Dendritic cell treated with granulocyte-macrophage colony-stimulating factor and Interleukin-4, amounts not matched to agents 40 ng/mL and 50 ng/mL, for 4 days (primary cell): ENCODE results near the gene TCEAL9.

Experiments used
- H3K27ac Mint-ChIP-seq: one replicate; pipeline ENCODE4 v1.8.0; 2022; ENCODE audit warnings: mild to moderate bottlenecking, mixed read lengths
- H3K27me3 Mint-ChIP-seq: one replicate; pipeline ENCODE4 v1.8.0; 2022; ENCODE audit warnings: mild to moderate bottlenecking, mixed read lengths
- H3K36me3 Mint-ChIP-seq: one replicate; pipeline ENCODE4 v1.8.0; 2022; ENCODE audit warnings: low read depth, mixed read lengths
- H3K4me1 Mint-ChIP-seq: one replicate; pipeline ENCODE4 v1.8.0; 2022; ENCODE audit warnings: low read depth, mixed read lengths
- H3K4me3 Mint-ChIP-seq: one replicate; pipeline ENCODE4 v1.8.0; 2022; ENCODE audit warnings: mild to moderate bottlenecking, moderate library complexity, mixed read lengths
- H3K9me3 Mint-ChIP-seq: one replicate; pipeline ENCODE4 v1.8.0; 2022; ENCODE audit warnings: mixed read lengths
- intact Hi-C: fragments of 100-400 bp; cut with micrococcal nuclease; formaldehyde crosslinking; loops from one replicate; pipeline ENCODE4 v1.15.0; 2022

TCEAL9 gene

GRCh38 chrX:103360092-103360491, 3.8 kb downstream of the TCEAL9 start:
- H3K9me3 Mint-ChIP-seq = no peaks in the 10 kb centered on the region
- H3K36me3 Mint-ChIP-seq = no peaks in the 10 kb centered on the region

GRCh38 chrX:103360916-103361315, 4.6 kb downstream of the TCEAL9 start:
- Mint-ChIP-seq H3K27ac (no peak overlapping the region), H3K36me3 (no peaks in the 10 kb centered on the region), H3K9me3 (no peaks in the 10 kb centered on the region), H3K27me3 (no peaks in the 10 kb centered on the region), H3K4me1 (peaks cover 13% of the 10 kb centered on the region), H3K4me3 (no peak overlapping the region)
- intact Hi-C loops = no loop called here

More at GRCh38 chrX:103360092-103360491, 3.8 kb downstream of the TCEAL9 start:
- Mint-ChIP-seq H3K27me3 (peaks cover 2% of the 10 kb centered on the region), H3K4me3 (no peak overlapping the region), H3K27ac (no peak overlapping the region), H3K4me1 (peaks cover 18% of the 10 kb centered on the region)
- intact Hi-C loops = no loop called here

GRCh38 chrX:103361798-103362197, 5.5 kb downstream of the TCEAL9 start:
- H3K27me3 Mint-ChIP-seq = no peaks in the 10 kb centered on the region
- no peak overlapping the region for H3K27ac Mint-ChIP-seq
- H3K9me3 Mint-ChIP-seq = no peaks in the 10 kb centered on the region
- no peak overlapping the region for H3K4me3 Mint-ChIP-seq
- intact Hi-C loops = no loop called here
- peaks cover 11% of the 10 kb centered on the region for H3K4me1 Mint-ChIP-seq
- no peaks in the 10 kb centered on the region for H3K36me3 Mint-ChIP-seq

GRCh38 chrX:103362474-103362873, 6.2 kb downstream of the TCEAL9 start:
- Mint-ChIP-seq H3K36me3 (no peaks in the 10 kb centered on the region), H3K27me3 (no peaks in the 10 kb centered on the region), H3K4me1 (peaks cover 12% of the 10 kb centered on the region), H3K27ac (no peak overlapping the region), H3K4me3 (no peak overlapping the region), H3K9me3 (no peaks in the 10 kb centered on the region)
- intact Hi-C loops = no loop called here

GRCh38 chrX:103363046-103363445, 6.7 kb downstream of the TCEAL9 start:
- peaks cover 9% of the 10 kb centered on the region for H3K4me1 Mint-ChIP-seq
- no peak overlapping the region for H3K27ac Mint-ChIP-seq
- intact Hi-C loops = no loop called here
- no peaks in the 10 kb centered on the region for H3K27me3 Mint-ChIP-seq
- H3K9me3 Mint-ChIP-seq = no peaks in the 10 kb centered on the region
- H3K36me3 Mint-ChIP-seq = no peaks in the 10 kb centered on the region
- no peak overlapping the region for H3K4me3 Mint-ChIP-seq

- Mint-ChIP-seq H3K9me3 (no peaks in the 10 kb centered on the region), H3K4me3 (no peak overlapping the region), H3K36me3 (no peaks in the 10 kb centered on the region), H3K4me1 (peaks cover 9% of the 10 kb centered on the region), H3K27ac (no peak overlapping the region), H3K27me3 (no peaks in the 10 kb centered on the region)
- intact Hi-C loops = no loop called here
Observed at GRCh38 chrX:103367502-103367901, 11.2 kb downstream of the TCEAL9 start.

- no peaks in the 10 kb centered on the region for H3K27me3 Mint-ChIP-seq
- intact Hi-C loops = no loop called here
- no peak overlapping the region for H3K4me3 Mint-ChIP-seq
- peaks cover 9% of the 10 kb centered on the region for H3K4me1 Mint-ChIP-seq
- H3K27ac Mint-ChIP-seq = no peak overlapping the region
- no peaks in the 10 kb centered on the region for H3K9me3 Mint-ChIP-seq
- no peaks in the 10 kb centered on the region for H3K36me3 Mint-ChIP-seq
Observed at GRCh38 chrX:103369479-103369878, 13.2 kb downstream of the TCEAL9 start.

GRCh38 chrX:103372886-103373285, 16.6 kb downstream of the TCEAL9 start:
- no peak overlapping the region for H3K4me3 Mint-ChIP-seq
- no peak overlapping the region for H3K27ac Mint-ChIP-seq

GRCh38 chrX:103373581-103373980, 17.3 kb downstream of the TCEAL9 start:
- Mint-ChIP-seq H3K27ac (no peak overlapping the region), H3K27me3 (peaks cover 5% of the 10 kb centered on the region), H3K4me1 (peaks cover 6% of the 10 kb centered on the region), H3K9me3 (no peaks in the 10 kb centered on the region), H3K4me3 (no peak overlapping the region), H3K36me3 (no peaks in the 10 kb centered on the region)
- intact Hi-C loops = no loop called here

More at GRCh38 chrX:103372886-103373285, 16.6 kb downstream of the TCEAL9 start:
- Mint-ChIP-seq H3K9me3 (no peaks in the 10 kb centered on the region), H3K27me3 (peaks cover 5% of the 10 kb centered on the region), H3K36me3 (no peaks in the 10 kb centered on the region), H3K4me1 (peaks cover 6% of the 10 kb centered on the region)
- intact Hi-C loops = no loop called here

GRCh38 chrX:103376118-103376978, 20.0 kb downstream of the TCEAL9 start, which contains the start of gene BEX3:
Gene BEX3, plus strand, starts transcription at chrX:103376538. Its CDS starts 984 bp downstream, at chrX:103377522.
- Mint-ChIP-seq H3K9me3 (no peaks in the 10 kb centered on the region), H3K4me3 (peak within 1 kb of the TSS; percentile 75), H3K36me3 (no peaks in the 10 kb centered on the region), H3K27ac (peak within 1 kb of the TSS; percentile 37), H3K4me1 (peaks cover 6% of the 10 kb centered on the region), H3K27me3 (peaks cover 5% of the 10 kb centered on the region)
- intact Hi-C loops = no loop called here

- no peaks in the 10 kb centered on the region for H3K36me3 Mint-ChIP-seq
- H3K4me1 Mint-ChIP-seq = peaks cover 6% of the 10 kb centered on the region
Observed at GRCh38 chrX:103376979-103377324, 20.6 kb downstream of the TCEAL9 start.

GRCh38 chrX:103378990-103379389, 22.7 kb downstream of the TCEAL9 start:
- intact Hi-C loops = no loop called here
- H3K27me3 Mint-ChIP-seq = peaks cover 5% of the 10 kb centered on the region
- no peak overlapping the region for H3K4me3 Mint-ChIP-seq
- no peak overlapping the region for H3K27ac Mint-ChIP-seq
- no peaks in the 10 kb centered on the region for H3K36me3 Mint-ChIP-seq
- H3K9me3 Mint-ChIP-seq = no peaks in the 10 kb centered on the region
- H3K4me1 Mint-ChIP-seq = peaks cover 6% of the 10 kb centered on the region

More at GRCh38 chrX:103376979-103377324, 20.6 kb downstream of the TCEAL9 start:
- peaks cover 5% of the 10 kb centered on the region for H3K27me3 Mint-ChIP-seq
- H3K4me3 Mint-ChIP-seq = peak overlapping the region; percentile 55
- H3K9me3 Mint-ChIP-seq = no peaks in the 10 kb centered on the region
- intact Hi-C loops = no loop called here
- no peak overlapping the region for H3K27ac Mint-ChIP-seq

GRCh38 chrX:103382877-103383276, 26.6 kb downstream of the TCEAL9 start:
- no peaks in the 10 kb centered on the region for H3K36me3 Mint-ChIP-seq

GRCh38 chrX:103384672-103385071, 28.4 kb downstream of the TCEAL9 start:
- Mint-ChIP-seq H3K4me3 (no peak overlapping the region), H3K4me1 (no peaks in the 10 kb centered on the region), H3K27me3 (peaks cover 4% of the 10 kb centered on the region), H3K36me3 (no peaks in the 10 kb centered on the region), H3K27ac (no peak overlapping the region), H3K9me3 (no peaks in the 10 kb centered on the region)
- intact Hi-C loops = no loop called here

More at GRCh38 chrX:103382877-103383276, 26.6 kb downstream of the TCEAL9 start:
- intact Hi-C loops = no loop called here
- no peak overlapping the region for H3K27ac Mint-ChIP-seq
- H3K4me1 Mint-ChIP-seq = no peaks in the 10 kb centered on the region
- no peak overlapping the region for H3K4me3 Mint-ChIP-seq
- H3K9me3 Mint-ChIP-seq = no peaks in the 10 kb centered on the region
- H3K27me3 Mint-ChIP-seq = no peaks in the 10 kb centered on the region
